ENCODE results near the gene AGPAT3.
A peak's percentile ranks its signal among the peaks of the same experiment; 100 is the strongest.

The AGPAT3 gene

GRCh38 chr21:43927591-43928221 is 62.7 kb downstream of the AGPAT3 start:
- DNase-seq, result no peak

GRCh38 chr21:43928222-43929125 is 63.5 kb downstream of the AGPAT3 start:
- no peak for DNase-seq

GRCh38 chr21:43929217-43929971 is 64.4 kb downstream of the AGPAT3 start:
- DNase-seq, result no peak

- no peak for DNase-seq
These were observed 65.2 kb downstream of the AGPAT3 start for GRCh38 chr21:43930074-43930847.

- no peak for DNase-seq
These were observed 65.9 kb downstream of the AGPAT3 start for GRCh38 chr21:43930848-43931375.

- no peak for DNase-seq
These were observed 66.5 kb downstream of the AGPAT3 start for GRCh38 chr21:43931489-43931888.

- DNase-seq, result no peak
These were observed 67.0 kb downstream of the AGPAT3 start for GRCh38 chr21:43932005-43932404.

GRCh38 chr21:43933199-43933598 is 68.2 kb downstream of the AGPAT3 start:
- DNase-seq, result no peak

- no peak for DNase-seq
These were observed 68.7 kb downstream of the AGPAT3 start for GRCh38 chr21:43933680-43934079.

GRCh38 chr21:43934116-43934515 is 69.1 kb downstream of the AGPAT3 start:
- DNase-seq, result no peak

- no peak for DNase-seq
These were observed 70.0 kb downstream of the AGPAT3 start for GRCh38 chr21:43934716-43935705.

GRCh38 chr21:43935711-43936110 is 70.7 kb downstream of the AGPAT3 start:
- DNase-seq, result no peak

GRCh38 chr21:43936247-43936967 is 71.4 kb downstream of the AGPAT3 start:
- no peak for DNase-seq

- no peak for DNase-seq
These were observed 72.2 kb downstream of the AGPAT3 start for GRCh38 chr21:43937051-43937832.

- no peak for DNase-seq
These were observed 72.9 kb downstream of the AGPAT3 start for GRCh38 chr21:43937891-43938309.

GRCh38 chr21:43938751-43939442 is 73.9 kb downstream of the AGPAT3 start:
- peak; percentile 83 for DNase-seq

GRCh38 chr21:43939443-43940328 is 74.7 kb downstream of the AGPAT3 start:
- DNase-seq, result no peak
